ENCODE measurements around the gene ZBTB32.
A peak's percentile ranks its signal among the peaks of the same experiment; 100 is the strongest.

- TF ChIP-seq RAD21 (IDR thresholded peaks at IDR 0.05; ENCODE audit: low read depth) (no peak), FOSL1 (IDR thresholded peaks at IDR 0.05; ENCODE audit: low read depth) (no peak), EZH2phosphoT487 (IDR thresholded peaks at IDR 0.05; ENCODE audit: borderline replicate concordance) (no peak), ELF1 (IDR thresholded peaks at IDR 0.05; ENCODE audit: borderline replicate concordance, low read depth) (no peak; the same call in 1 of the 2 replicates), POLR2AphosphoS5 (IDR thresholded peaks at IDR 0.05; ENCODE audit: low read depth, low read length) (peak; percentile 78), ZNF274 (IDR thresholded peaks at IDR 0.05; ENCODE audit: low read depth, low read length) (no peak), REST (IDR thresholded peaks at IDR 0.05; ENCODE audit: low read depth) (no peak), YY1 (IDR thresholded peaks at IDR 0.05; ENCODE audit: extremely low read depth, insufficient replicate concordance, low read depth, low read length) (peak; percentile 85), POLR2A (IDR thresholded peaks at IDR 0.05; ENCODE audit: borderline replicate concordance, extremely low read depth, insufficient read depth, insufficient read length) (no peak), CTCF (IDR thresholded peaks at IDR 0.05 in 2 of 3, conservative IDR thresholded peaks at IDR 0.05 in 1 of 3; ENCODE audit: borderline replicate concordance in 1 of 3, insufficient read depth in 1 of 3, low read depth in 2 of 3, low read length in 2 of 3) (no peak), MAX (IDR thresholded peaks at IDR 0.05) (no peak), ZFX (IDR thresholded peaks at IDR 0.05) (no peak)
Observed at GRCh38 chr19:35745328-35746086, 41.1 kb downstream of the ZBTB32 start, which contains the start of the genes PSENEN and U2AF1L4.

All from HCT116 (cell line).